ENCODE data around the gene LYST.

Gene LYST

GRCh38 chr1:235883261-235883927, 16.7 kb upstream of the LYST start:
- DNase-seq (ENCODE audit: low spot score), result peak; percentile 69

GRCh38 chr1:235882816-235883215, 16.1 kb upstream of the LYST start:
- DNase-seq (ENCODE audit: low spot score), result no peak

GRCh38 chr1:235881930-235882700, 15.4 kb upstream of the LYST start:
- no peak for DNase-seq (ENCODE audit: low spot score)

GRCh38 chr1:235878082-235878811, 11.5 kb upstream of the LYST start:
- DNase-seq (ENCODE audit: low spot score), result no peak

GRCh38 chr1:235876402-235876841, 9.7 kb upstream of the LYST start:
- DNase-seq (ENCODE audit: low spot score), result no peak

- no peak for DNase-seq (ENCODE audit: low spot score)
Observed at GRCh38 chr1:235875036-235875597, 8.4 kb upstream of the LYST start.

- DNase-seq (ENCODE audit: low spot score), result no peak
Observed at GRCh38 chr1:235874261-235874660, 7.6 kb upstream of the LYST start.

GRCh38 chr1:235873571-235873970, 6.9 kb upstream of the LYST start:
- no peak for DNase-seq (ENCODE audit: low spot score)

GRCh38 chr1:235873045-235873444, 6.3 kb upstream of the LYST start:
- no peak for DNase-seq (ENCODE audit: low spot score)

GRCh38 chr1:235872270-235872669, 5.6 kb upstream of the LYST start:
- DNase-seq (ENCODE audit: low spot score), result no peak

- DNase-seq (ENCODE audit: low spot score), result no peak
Observed at GRCh38 chr1:235867903-235868469, 1.3 kb upstream of the LYST start.

- peak; percentile 96 for DNase-seq (ENCODE audit: low spot score)
Observed at GRCh38 chr1:235866913-235867845, 473 bp upstream of the LYST start.

- no peak for DNase-seq (ENCODE audit: low spot score)
Observed at GRCh38 chr1:235865565-235866204, 1.0 kb downstream of the LYST start.

- no peak for DNase-seq (ENCODE audit: low spot score)
Observed at GRCh38 chr1:235864931-235865525, 1.7 kb downstream of the LYST start.

- DNase-seq (ENCODE audit: low spot score), result no peak
Observed at GRCh38 chr1:235864469-235864868, 2.2 kb downstream of the LYST start.

GRCh38 chr1:235863699-235864093, 3.0 kb downstream of the LYST start:
- DNase-seq (ENCODE audit: low spot score), result no peak

GRCh38 chr1:235861857-235862256, 4.8 kb downstream of the LYST start:
- no peak for DNase-seq (ENCODE audit: low spot score)

GRCh38 chr1:235860829-235861228, 5.9 kb downstream of the LYST start:
- DNase-seq (ENCODE audit: low spot score), result no peak

GRCh38 chr1:235859789-235860188, 6.9 kb downstream of the LYST start:
- DNase-seq (ENCODE audit: low spot score), result no peak

GRCh38 chr1:235858766-235859165, 7.9 kb downstream of the LYST start:
- no peak for DNase-seq (ENCODE audit: low spot score)
